HG02798 (cell line): ENCODE results near the gene EFCAB5.
"Not testable (repeated sequence)": the region's sequence is repeated elsewhere in the genome, so short reads cannot be mapped to it uniquely, and the experiment has no call there.

Experiments used
- ATAC-seq: cut with Tn5 transposase; IDR thresholded peaks from one replicate; pipeline ENCODE4 v1.9.1; 2021; ENCODE audit warnings: mild to moderate bottlenecking; ENCODE audit not compliant: unreplicated experiment, poor library complexity

EFCAB5 gene

DNA sequence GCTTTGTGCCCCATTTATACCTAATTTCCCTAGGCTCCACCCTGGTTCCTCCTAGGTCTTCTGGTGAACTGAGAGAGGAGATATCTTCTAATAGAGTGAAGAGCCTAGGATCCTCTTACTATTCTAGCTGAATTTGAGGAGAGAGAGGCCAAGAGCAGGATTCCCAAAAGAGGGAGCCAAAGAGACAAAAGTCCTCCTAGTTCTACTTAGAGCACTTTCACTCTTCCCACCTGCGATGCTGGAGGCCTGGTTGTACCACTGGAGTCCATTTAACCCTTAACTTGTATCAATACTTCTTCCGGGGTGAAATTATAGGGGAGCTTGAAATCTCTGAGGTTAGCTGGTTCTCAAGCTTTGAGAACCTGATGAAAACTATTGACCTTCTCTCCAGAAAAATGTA, 8.1 kb upstream of the EFCAB5 start:
- no peak for ATAC-seq

DNA sequence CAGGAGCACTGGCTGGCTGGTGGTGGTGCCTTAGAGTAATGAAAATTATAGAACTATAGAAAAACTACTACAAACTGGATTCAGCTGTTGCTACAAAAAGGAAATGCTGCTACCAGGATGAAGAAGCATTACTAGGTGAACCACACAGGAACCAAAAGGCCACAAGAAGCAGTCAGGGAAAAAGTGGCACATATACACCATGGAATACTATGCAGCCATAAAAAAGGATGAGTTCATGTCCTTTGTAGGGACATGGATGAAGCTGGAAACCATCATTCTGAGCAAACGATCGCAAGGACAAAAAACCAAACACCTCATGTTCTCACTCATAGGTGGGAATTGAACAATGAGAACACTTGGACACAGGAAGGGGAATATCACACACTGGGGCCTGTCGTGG, 5.5 kb upstream of the EFCAB5 start:
- not testable (repeated sequence) for ATAC-seq

DNA sequence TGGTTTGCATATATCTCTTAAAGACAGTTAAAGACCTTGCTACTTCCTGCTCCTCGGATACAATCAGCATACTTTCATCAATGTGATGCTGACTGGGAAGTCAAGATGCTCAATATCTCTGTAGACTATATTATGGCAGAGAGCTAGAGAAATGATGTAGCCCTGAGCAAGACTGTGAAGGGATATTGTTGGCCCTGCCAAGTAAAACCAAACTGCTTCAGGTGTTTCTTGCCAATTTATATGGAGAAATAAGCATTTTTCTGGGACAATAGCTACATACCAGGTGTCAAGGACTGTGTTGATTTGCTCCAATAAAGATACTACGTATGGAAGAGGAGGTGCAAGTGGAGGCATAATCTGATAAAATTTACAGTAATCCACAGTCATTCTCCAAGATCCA, 4.7 kb upstream of the EFCAB5 start:
- ATAC-seq, result no peak

DNA sequence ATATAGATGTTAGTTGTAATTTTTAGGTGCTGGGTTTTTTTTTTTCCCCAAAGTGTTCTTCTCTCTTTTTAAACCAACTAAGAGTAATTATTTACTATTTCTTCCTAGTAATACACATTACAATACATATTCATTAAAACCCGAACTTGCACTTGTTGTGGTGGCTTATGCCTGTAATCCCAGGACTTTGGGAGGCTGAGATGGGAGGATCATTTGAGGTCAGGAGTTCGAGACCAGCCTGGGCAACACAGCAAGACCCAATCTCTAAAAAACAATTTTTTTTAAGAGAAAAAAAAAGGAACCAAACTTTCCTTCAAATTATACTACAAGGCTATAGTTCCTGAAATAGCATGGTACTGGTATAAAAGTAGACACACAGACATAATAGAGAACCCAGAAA, 3.8 kb downstream of the EFCAB5 start:
- ATAC-seq, result no peak

DNA sequence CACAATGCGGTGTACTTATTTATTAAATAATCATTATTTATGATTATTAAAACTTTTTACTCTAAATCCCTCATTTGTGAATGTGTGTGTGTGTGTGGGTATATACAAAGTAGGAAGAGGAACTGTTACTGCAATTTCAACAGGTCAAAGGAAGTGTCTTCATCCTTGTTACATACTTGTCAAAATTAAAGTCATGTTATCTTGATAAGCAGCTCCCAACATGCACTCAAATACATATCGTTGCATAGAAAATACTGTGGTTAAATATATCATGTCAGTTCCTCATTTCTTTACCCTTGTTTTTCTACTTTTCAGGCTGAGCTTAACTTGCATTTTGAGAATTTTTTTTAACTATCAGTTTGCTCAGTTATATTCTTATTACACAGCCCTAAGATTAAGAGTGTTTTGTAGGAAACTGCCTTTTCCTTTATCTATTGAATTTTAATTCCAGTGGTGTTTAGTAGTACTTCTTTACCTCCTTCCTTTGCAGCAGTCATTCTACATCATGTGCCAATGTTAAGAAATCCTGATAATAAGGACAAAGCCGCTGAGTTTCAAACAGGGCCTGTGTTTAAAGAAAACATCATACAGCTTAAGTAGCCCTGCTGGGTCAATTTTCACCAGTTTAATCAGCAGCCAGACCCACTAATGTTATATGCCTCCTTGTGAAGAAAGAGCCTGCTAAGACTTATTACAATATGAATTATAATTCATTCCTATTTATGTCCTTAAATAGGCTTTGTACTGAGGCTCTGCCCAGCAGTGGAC, 7.2 kb downstream of the EFCAB5 start:
- no peak for ATAC-seq

- ATAC-seq, result no peak
Observed at GRCh38 chr17:29949696-29950095, 8.3 kb downstream of the EFCAB5 start.

DNA sequence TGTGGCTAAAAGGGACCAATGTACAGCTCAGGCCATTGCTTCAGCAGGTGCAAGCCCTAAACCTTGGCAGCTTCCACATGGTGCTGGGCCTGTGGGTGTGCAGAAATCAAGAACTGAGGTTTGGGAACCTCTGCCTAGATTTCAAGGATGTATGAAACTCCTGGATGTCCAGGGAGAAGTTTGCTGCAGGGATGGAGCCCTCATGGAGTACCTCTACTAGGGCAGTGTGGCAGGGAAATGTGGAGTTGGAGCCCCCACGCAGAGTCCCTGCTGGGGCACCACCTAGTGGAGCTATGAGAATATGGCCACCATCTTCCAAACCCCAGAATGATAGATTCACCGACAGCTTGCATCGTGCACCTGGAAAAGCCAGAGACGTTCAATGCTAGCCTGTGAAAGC, 13.0 kb downstream of the EFCAB5 start:
- ATAC-seq, result no peak

GRCh38 chr17:29956225-29956624, 14.8 kb downstream of the EFCAB5 start:
- ATAC-seq, result no peak

GRCh38 chr17:29957488-29957887, 16.1 kb downstream of the EFCAB5 start:
- not testable (repeated sequence) for ATAC-seq

DNA sequence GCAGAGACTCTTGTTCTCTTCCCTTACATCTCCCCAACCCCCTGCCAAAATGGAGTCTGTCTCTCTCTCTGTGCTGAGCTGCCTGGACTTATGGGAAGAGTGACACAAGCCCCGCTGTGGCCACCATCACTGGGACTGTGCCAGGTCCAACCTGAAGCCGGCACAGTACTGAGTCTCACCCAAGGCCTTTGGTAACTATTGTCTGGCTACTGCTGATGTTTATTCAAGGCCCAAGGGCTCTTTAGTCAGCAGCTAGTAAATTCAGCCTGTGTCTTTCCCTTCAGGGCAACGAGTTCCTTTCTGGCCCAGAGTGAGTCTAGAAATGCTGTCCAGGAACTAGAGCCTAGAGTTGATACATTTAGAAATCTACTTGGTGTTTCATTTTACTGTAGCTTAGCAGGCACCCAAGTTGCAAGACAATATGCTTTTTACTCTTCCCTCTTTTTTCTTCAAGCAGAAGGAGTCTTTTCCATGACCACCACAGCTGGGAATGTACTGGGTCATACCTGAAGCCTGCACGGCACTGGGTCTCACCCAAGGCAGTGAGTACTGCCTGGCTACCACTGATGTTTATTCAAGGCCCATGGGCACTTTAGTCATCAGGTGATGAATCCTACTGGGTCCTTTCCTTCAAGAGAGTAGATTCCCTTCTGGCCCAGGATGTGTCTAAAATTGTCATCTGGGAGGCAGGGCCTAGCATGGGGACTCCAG, 17.7 kb downstream of the EFCAB5 start:
- no peak for ATAC-seq

DNA sequence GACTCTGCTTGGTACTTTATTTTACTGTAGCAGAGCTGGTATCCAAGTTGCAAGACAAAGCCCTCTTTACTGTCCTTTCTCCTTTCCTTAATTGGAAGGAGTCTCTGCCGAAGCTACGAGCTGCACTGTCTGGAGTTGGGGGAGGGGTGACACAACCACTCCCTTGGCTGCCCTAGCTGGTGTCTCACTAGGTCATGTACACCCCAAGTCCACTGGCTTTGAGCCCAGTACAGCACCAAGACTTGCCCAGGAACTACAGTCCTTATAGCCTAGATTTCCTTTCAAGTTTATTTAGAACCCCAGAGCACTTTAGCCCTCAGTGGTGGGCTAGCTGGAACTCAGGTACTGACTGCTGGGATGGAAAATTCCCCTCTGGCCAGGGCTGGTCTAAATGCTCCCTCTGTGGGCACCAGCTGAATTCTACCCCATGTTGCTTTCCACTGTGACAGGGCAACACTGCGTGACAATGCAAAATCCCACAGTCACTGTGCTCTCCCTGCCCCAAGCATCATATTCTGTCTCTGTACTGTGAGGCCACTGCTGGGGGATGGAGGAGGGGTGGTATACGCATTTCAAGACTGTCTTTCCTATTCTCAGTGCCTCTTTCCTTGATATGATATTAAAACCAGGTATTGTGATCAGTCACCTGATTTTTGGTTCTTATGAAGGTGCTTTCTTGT, 18.4 kb downstream of the EFCAB5 start:
- ATAC-seq, result no peak

GRCh38 chr17:29962656-29963055, 21.2 kb downstream of the EFCAB5 start:
- ATAC-seq, result no peak

GRCh38 chr17:29968271-29968670, 26.8 kb downstream of the EFCAB5 start:
- ATAC-seq, result no peak

DNA sequence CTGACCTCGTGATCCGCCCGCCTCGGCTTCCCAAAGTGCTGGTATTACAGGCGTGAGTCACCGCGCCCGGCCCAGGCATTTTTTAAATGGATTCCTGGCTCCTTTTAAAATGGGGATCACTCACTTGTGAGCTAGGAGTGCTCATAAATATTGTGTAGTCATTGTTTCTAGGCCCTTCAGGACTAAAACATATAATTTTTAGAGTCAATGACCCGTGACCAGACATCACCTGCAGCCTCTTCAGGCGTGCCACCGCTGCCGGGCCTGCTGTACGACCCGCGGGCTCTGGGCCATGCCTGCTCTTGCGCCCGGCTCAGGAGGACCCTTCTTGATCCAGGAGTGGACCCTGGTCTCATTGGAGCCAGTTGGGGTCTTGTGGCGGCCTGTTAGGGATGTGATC, 30.8 kb downstream of the EFCAB5 start:
- ATAC-seq, result no peak

GRCh38 chr17:29973005-29973404, 31.6 kb downstream of the EFCAB5 start:
- no peak for ATAC-seq

DNA sequence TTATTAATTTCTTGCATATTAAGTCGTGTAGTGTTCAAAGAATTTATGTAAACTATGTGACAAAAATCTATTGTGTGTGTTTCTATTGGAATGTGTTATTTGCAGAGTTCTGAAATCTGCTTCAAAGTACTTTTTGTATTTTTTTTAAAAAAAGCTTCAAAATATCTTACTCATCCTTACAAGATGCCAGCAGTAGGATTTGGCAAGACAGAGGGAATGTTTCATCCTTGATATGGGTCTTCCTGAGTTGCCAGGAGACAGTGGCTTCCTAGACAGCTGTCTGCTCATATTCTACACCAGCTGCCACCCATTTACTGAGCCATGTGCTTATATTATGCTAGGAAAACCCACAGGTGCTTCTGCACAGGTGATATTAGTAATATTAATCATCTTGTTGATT, 36.4 kb downstream of the EFCAB5 start:
- ATAC-seq, result no peak

- no peak for ATAC-seq
Observed at GRCh38 chr17:29980261-29980660, 38.8 kb downstream of the EFCAB5 start.

- no peak for ATAC-seq
Observed at GRCh38 chr17:29982991-29983653, 41.7 kb downstream of the EFCAB5 start.

DNA sequence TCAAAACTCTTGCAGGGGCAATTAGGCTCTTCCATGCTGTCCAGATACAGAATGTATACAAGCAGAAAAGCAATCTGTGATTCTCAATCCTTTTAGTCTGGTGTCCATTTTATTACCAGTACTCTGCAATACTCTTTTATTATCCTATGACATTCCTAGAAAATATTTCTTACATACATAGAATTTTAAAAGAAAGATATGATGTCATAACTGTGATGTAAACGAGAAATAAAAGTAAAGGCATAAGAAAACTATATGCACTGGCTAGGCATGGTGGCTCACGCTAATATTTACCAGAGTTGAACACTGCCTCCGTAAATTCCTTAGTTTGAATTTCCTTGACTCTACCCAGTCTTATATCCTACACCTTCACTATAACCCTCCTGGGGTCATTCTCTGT, 55.0 kb downstream of the EFCAB5 start:
- no peak for ATAC-seq

DNA sequence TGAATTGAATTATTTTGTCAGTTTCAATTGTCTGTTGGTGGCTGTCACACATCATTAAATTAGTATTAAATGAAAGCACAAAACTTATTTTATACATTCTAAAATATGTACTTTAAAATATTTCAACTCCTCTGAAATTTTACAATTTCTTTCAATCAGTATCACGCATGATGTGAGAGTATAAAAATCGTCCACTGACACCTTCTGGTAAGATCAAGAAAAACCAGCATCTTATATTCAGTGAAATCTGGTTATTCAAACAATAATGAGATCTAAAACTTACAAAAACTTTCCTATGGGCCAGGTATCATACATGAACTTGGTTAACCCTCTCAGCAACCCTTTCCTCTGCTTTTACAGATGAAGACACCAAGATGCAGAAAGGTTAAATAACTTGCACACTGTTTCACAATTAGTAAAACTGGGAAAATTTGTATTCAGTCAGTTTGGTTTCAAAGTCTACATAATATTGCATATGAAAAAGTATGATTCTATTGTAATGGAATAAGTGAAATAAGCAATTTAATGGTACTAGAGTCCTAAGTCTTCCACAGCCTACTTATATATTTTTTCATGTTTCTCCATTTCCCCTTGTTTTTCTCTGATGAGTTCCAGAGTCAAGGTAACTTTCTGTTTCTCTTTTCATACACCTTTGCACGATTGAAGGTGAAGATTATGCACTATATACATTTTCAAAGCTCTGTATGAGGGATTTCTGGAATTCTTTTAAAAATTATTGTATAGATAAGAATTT, 58.7 kb downstream of the EFCAB5 start:
- ATAC-seq, result no peak
